ENCODE measurements around the gene NLGN1.
A peak's percentile ranks its signal among the peaks of the same experiment; 100 is the strongest.

- TF ChIP-seq POLR2A (IDR thresholded peaks at IDR 0.05), result no peak
- no peak for TF ChIP-seq CTCF (IDR thresholded peaks at IDR 0.05)
- TF ChIP-seq POLR2AphosphoS5 (IDR thresholded peaks at IDR 0.05), result peak; percentile 10
These were observed 187.6 kb downstream of the NLGN1 start for GRCh38 chr3:173584838-173585831.
